A673 (cell line): ENCODE data around the gene SPSB4. TPM values are rescaled to one million over a fixed set of nuclear protein-coding genes. Genes with fewer than 3 reads are reported as not detected.

Source experiments
- BruUV-seq: library from RNA; stranded (reverse); fragments of 400-500 nt; replicated peaks from 2 replicates; lab custom pipeline; 2021; lab: Mats Ljungman, UMichigan
- CTCF ChIA-PET: fragments of 300-600 bp; sonication (Branson Sonifier 250); formaldehyde crosslinking; loops from one replicate; lab custom pipeline; 2022; ENCODE audit warnings: antibody characterized with exemption; lab: Charles Lee
- POLR2A ChIA-PET: fragments of 300-600 bp; sonication (Branson Sonifier 250); formaldehyde crosslinking; loops from one replicate; lab custom pipeline; 2022; ENCODE audit warnings: antibody characterized with exemption; ENCODE audit not compliant: low non-redundant PET; lab: Charles Lee
- DNase-seq: peaks from one replicate; pipeline ENCODE4 v3.0.0-alpha.2; 2015; ENCODE audit warnings: low spot score
- H3K27ac ChIP-seq: fragments of 200-600 bp; sonication (generic); 2 replicates; pipeline ENCODE4 v1.5.1; 2016; ENCODE audit warnings: mixed run types, low read depth, mild to moderate bottlenecking, mixed read lengths, antibody characterized with exemption, low read length; ENCODE audit not compliant: poor library complexity, severe bottlenecking
- H3K27me3 ChIP-seq: fragments of 200-600 bp; sonication (generic); replicated peaks from 2 replicates; pipeline ENCODE4 v1.6.1; 2017; ENCODE audit warnings: mixed run types, low read depth, mild to moderate bottlenecking, mixed read lengths, antibody characterized with exemption, low read length; ENCODE audit not compliant: insufficient read depth, poor library complexity
- H3K36me3 ChIP-seq: fragments of 200-600 bp; sonication (generic); 2 replicates; pipeline ENCODE4 v1.6.1; 2016; ENCODE audit warnings: mixed run types, mild to moderate bottlenecking, mixed read lengths, antibody characterized with exemption, low read length; ENCODE audit not compliant: insufficient read depth, poor library complexity, severe bottlenecking
- H3K4me1 ChIP-seq: fragments of 200-600 bp; sonication (generic); 2 replicates; pipeline ENCODE4 v1.6.1; 2017; ENCODE audit warnings: mixed run types, mild to moderate bottlenecking, mixed read lengths, antibody characterized with exemption, low read length; ENCODE audit not compliant: insufficient read depth, poor library complexity, severe bottlenecking
- H3K4me3 ChIP-seq: fragments of 200-600 bp; sonication (generic); 2 replicates; pipeline ENCODE4 v1.5.1; 2016; ENCODE audit warnings: low read depth, mixed run types, mild to moderate bottlenecking, mixed read lengths, low read length; ENCODE audit not compliant: poor library complexity, severe bottlenecking
- H3K9me3 ChIP-seq: fragments of 200-600 bp; sonication (generic); 2 replicates; pipeline ENCODE4 v1.6.1; 2016; ENCODE audit warnings: mixed run types, low read depth, mild to moderate bottlenecking, mixed read lengths, antibody characterized with exemption, low read length; ENCODE audit not compliant: poor library complexity, severe bottlenecking
- EZH2 ChIP-seq: fragments of 200-600 bp; sonication (generic); IDR thresholded peaks from 2 replicates; pipeline ENCODE4 v1.6.1; 2017; ENCODE audit warnings: borderline replicate concordance, low read depth, mild to moderate bottlenecking, mixed read lengths, antibody characterized with exemption, low read length; ENCODE audit not compliant: poor library complexity, severe bottlenecking
- intact Hi-C: fragments of 100-400 bp; cut with micrococcal nuclease; formaldehyde crosslinking; loops from one replicate; pipeline ENCODE4 v1.10.0; 2022; ENCODE audit not compliant: unreplicated experiment
- total RNA-seq: library from RNA; stranded (reverse); gene quantifications from 2 replicates; pipeline ENCODE4 v1.2.3, GENCODE V29; 2021
- TF ChIP-seq, protein P1 (sequence below): fragments of 300-800, 200-600 bp; sonication (generic); conservative IDR thresholded peaks from 2 replicates; pipeline ENCODE4 v1.5.1; 2017; ENCODE audit warnings: low read depth, mild to moderate bottlenecking, antibody characterized with exemption, low read length, moderate library complexity, mixed read lengths

The SPSB4 gene
- total RNA-seq, 1 experiment from 2014 or later: 0.39 TPM

DNA sequence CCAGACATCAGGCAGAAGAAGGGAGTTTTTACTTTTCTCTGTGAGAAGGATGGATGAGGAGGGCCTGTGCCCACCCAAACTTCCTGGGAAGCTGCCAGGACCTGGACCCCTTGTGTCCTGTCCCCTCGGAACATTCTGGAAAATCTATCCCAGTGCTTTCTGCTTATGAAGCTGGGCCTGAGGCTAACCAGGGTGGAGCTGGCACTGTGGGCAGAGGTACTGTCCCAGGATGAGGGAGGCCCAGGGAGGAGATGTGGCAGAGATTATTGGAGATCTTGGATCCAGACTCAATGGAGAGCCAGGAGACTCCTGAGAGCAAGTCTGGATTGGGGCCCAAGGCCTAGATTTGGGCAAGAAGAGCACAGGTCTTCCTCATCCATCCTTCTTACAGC is 44.4 kb downstream of the SPSB4 start:
- Histone ChIP-seq H3K27ac (no peak overlapping the region), H3K4me1 (peaks cover 39% of the 10 kb centered on the region), H3K9me3 (no peaks in the 10 kb centered on the region), H3K4me3 (no peak overlapping the region), H3K36me3 (no peaks in the 10 kb centered on the region), H3K27me3 (no peaks in the 10 kb centered on the region)
- intact Hi-C loops: no loop called here
- no peak for DNase-seq
- ChIA-PET CTCF (interaction anchor here (0.8 to 1.0 kb wide), 2 partner anchors 9 to 44 kb away, joined by 3 to 5 read pairs; partner anchors contain the start of gene SPSB4), POLR2A (interaction anchor here (0.6 kb wide), 1 partner anchor 291 kb away, joined by 3 read pairs; no protein-coding TSS in a partner anchor)
- no peak for TF ChIP-seq EZH2
- TF ChIP-seq, protein P1, sequence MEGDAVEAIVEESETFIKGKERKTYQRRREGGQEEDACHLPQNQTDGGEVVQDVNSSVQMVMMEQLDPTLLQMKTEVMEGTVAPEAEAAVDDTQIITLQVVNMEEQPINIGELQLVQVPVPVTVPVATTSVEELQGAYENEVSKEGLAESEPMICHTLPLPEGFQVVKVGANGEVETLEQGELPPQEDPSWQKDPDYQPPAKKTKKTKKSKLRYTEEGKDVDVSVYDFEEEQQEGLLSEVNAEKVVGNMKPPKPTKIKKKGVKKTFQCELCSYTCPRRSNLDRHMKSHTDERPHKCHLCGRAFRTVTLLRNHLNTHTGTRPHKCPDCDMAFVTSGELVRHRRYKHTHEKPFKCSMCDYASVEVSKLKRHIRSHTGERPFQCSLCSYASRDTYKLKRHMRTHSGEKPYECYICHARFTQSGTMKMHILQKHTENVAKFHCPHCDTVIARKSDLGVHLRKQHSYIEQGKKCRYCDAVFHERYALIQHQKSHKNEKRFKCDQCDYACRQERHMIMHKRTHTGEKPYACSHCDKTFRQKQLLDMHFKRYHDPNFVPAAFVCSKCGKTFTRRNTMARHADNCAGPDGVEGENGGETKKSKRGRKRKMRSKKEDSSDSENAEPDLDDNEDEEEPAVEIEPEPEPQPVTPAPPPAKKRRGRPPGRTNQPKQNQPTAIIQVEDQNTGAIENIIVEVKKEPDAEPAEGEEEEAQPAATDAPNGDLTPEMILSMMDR: no peak
- no TSS peak for BruUV-seq

DNA sequence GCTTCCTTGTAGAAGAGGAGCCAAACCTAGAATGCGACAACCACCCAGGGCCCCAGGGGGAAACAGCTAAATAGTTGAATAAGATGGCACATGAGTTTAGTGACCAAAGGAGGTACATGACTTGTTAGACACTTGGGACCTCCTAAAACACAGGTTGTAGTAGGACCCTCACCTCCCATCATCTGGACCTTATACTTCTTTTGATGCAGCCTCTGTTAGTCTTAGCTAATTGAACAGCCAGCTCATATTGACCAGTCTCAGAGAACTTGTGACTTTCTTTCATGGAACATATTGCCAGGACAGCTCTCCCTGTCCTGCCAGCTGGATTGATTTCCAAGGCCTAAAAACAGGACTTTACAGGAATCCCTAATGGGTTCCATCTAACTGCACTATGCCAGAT is 45.0 kb downstream of the SPSB4 start:
- Histone ChIP-seq H3K36me3 (no peaks in the 10 kb centered on the region), H3K4me3 (no peak overlapping the region), H3K4me1 (peaks cover 39% of the 10 kb centered on the region), H3K27ac (no peak overlapping the region), H3K9me3 (no peaks in the 10 kb centered on the region), H3K27me3 (no peaks in the 10 kb centered on the region)
- no TSS peak for BruUV-seq
- ChIA-PET CTCF (interaction anchor here (0.8 kb wide), 1 partner anchor 9 kb away, joined by 3 read pairs; no protein-coding TSS in a partner anchor), POLR2A (no interaction called here)
- TF ChIP-seq, protein P1: no peak
- TF ChIP-seq EZH2: no peak
- DNase-seq: no peak
- intact Hi-C loops: no loop called here

DNA sequence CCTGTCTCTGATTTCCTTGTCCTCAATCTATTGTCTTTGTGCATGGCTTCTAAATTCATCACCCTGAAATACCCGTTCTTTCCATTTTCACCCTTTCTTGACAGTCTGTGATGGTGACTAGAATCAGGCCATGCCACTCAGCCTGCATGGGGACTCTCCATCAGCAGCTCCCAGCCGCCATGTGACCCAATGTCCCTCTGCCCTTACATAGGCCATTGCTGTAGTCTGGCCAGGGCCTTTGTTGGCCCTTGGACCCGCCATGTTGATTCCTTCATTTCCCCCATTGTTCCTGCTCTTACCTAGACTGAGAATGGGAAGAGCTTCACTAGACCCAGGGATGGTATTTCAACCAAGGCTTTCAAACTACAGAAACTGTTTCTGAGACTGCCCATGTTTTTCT is 45.8 kb downstream of the SPSB4 start:
- Histone ChIP-seq H3K4me3 (no peak overlapping the region), H3K27ac (no peak overlapping the region), H3K4me1 (peaks cover 39% of the 10 kb centered on the region), H3K27me3 (no peaks in the 10 kb centered on the region), H3K36me3 (no peaks in the 10 kb centered on the region), H3K9me3 (no peaks in the 10 kb centered on the region)
- intact Hi-C loops: no loop called here
- BruUV-seq: no TSS peak
- ChIA-PET CTCF (no interaction called here), POLR2A (no interaction called here)
- no peak for TF ChIP-seq EZH2
- TF ChIP-seq, protein P1: no peak
- no peak for DNase-seq
